Upper lobe of left lung (tissue), 6 donors: ENCODE results near the gene ACVRL1. TPM values are rescaled to one million over a fixed set of nuclear protein-coding genes. Genes with fewer than 3 reads are reported as not detected.

Source experiments
- ATAC-seq, 2 donors: fragments of 200-7000 bp; cut with Tn5 transposase; one replicate each; pipeline ENCODE4 v1.9.1; 2022; ENCODE audit warnings: mild to moderate bottlenecking in 2 of 2, moderate library complexity in 2 of 2; ENCODE audit not compliant: low FRiP score in 2 of 2
- DNase-seq, 2 donors: peaks; one replicate each; pipeline ENCODE4 v3.0.0-alpha.2; 2019 to 2020
- H3K27ac ChIP-seq, 4 donors: fragments of 200-600 bp; sonication (generic); one replicate each; pipeline ENCODE4 v1.5.1; 2016 to 2019
- H3K27me3 ChIP-seq, 4 donors: fragments of 200-600 bp; sonication (generic); one replicate each; pipeline ENCODE4 v1.5.1; 2017 to 2019
- H3K36me3 ChIP-seq, 4 donors: fragments of 200-600 bp; sonication (generic); one replicate each; pipeline ENCODE4 v1.5.1; 2016 to 2019
- H3K4me1 ChIP-seq, 4 donors: fragments of 200-600 bp; sonication (generic); one replicate each; pipeline ENCODE4 v1.5.1; 2018 to 2019
- H3K4me3 ChIP-seq, 4 donors: fragments of 200-600 bp; sonication (generic); one replicate each; pipeline ENCODE4 v1.5.1; 2017 to 2019; ENCODE audit warnings: mild to moderate bottlenecking in 2 of 4, moderate library complexity in 1 of 4
- H3K9me3 ChIP-seq, 4 donors: fragments of 200-600 bp; sonication (generic); one replicate each; pipeline ENCODE4 v1.5.1; 2018 to 2019
- CTCF ChIP-seq, 6 experiments: fragments of 450-650 bp in 4 of 6; fragments of 200-600 bp in 2 of 6; sonication (generic) in 2 of 6; IDR thresholded peaks; one replicate each; pipeline ENCODE4 v1.5.1; 2016 to 2019; ENCODE audit warnings: antibody characterized with exemption in 6 of 6
- EP300 ChIP-seq, 4 donors: sonication (generic); formaldehyde crosslinking; IDR thresholded peaks; one replicate each; pipeline ENCODE4 v1.5.1; 2017; ENCODE audit warnings: antibody characterized with exemption in 4 of 4, control low read depth in 2 of 4
- POLR2A ChIP-seq, 4 donors: fragments of 450-650 bp; IDR thresholded peaks; one replicate each; pipeline ENCODE4 v1.5.1; 2016 to 2017; ENCODE audit warnings: antibody characterized with exemption in 4 of 4, mild to moderate bottlenecking in 2 of 4
- POLR2AphosphoS5 ChIP-seq, 2 donors: sonication (generic); formaldehyde crosslinking; IDR thresholded peaks; one replicate each; pipeline ENCODE4 v1.5.1; 2017; ENCODE audit warnings: antibody characterized with exemption in 2 of 2
- WGBS, 2 donors: methylation state at CpG; one replicate each; pipeline ENCODE4 v1.1.5; 2017 to 2018; 5-methylcytosine and 5-hydroxymethylcytosine counted together
- total RNA-seq, 6 donors: library from RNA; depleted of rRNA in 4 of 6; stranded (reverse); fragments of >200 nt in 4 of 6; gene quantifications; one replicate each; pipeline versions ENCODE4 v1.1.0 to v1.2.1, GENCODE V29; 2016 to 2021
- donor health status: DM: no; HTN: no; CAD: no; lungs with moderate emphysema.
- donor health status: DM: no; HTN: yes; CAD: no; lungs with severe emphysema.

The ACVRL1 gene
- total RNA-seq, 6 donors from 2014 or later: 62.9 to 265 (median 180) TPM

GRCh38 chr12:51920046-51920445, 12.7 kb downstream of the ACVRL1 start:
- ATAC-seq (no peak), DNase-seq (no peak)
- Histone ChIP-seq H3K27ac (no peak overlapping the region), H3K27me3 (no peaks in the 10 kb centered on the region), H3K4me1 (peaks cover 45 to 65% (median 50%) of the 10 kb centered on the region in 4 donors), H3K36me3 (peaks cover 0 to 56% (median 17%) of the 10 kb centered on the region in 4 donors), H3K9me3 (no peaks in the 10 kb centered on the region), H3K4me3 (no peak overlapping the region)
- 80 to 88% methylated on average over 2 of the region's 2 CpGs for WGBS, 2 donors
- TF ChIP-seq EP300 (IDR thresholded peaks at IDR 0.05): no peak
- no peak for TF ChIP-seq CTCF (IDR thresholded peaks at IDR 0.05)

- DNase-seq: no peak
Measured at GRCh38 chr12:51921017-51921725, 13.9 kb downstream of the ACVRL1 start.

GRCh38 chr12:51922146-51922545, 14.8 kb downstream of the ACVRL1 start:
- 93 to 100% methylated on average over 2 of the region's 2 CpGs for WGBS, 2 donors

More at GRCh38 chr12:51921017-51921725, 13.9 kb downstream of the ACVRL1 start:
- Histone ChIP-seq H3K4me1 (peaks cover 42 to 62% (median 49%) of the 10 kb centered on the region in 4 donors), H3K36me3 (peaks cover 0 to 45% (median 7%) of the 10 kb centered on the region in 4 donors), H3K4me3 (no peak overlapping the region), H3K27ac (peak overlapping the region in 3 of 4 donors; percentile 26 to 72 (median 51)), H3K27me3 (no peaks in the 10 kb centered on the region), H3K9me3 (no peaks in the 10 kb centered on the region)
- TF ChIP-seq POLR2AphosphoS5 (IDR thresholded peaks at IDR 0.05): no peak
- no peak for TF ChIP-seq POLR2A (IDR thresholded peaks at IDR 0.05)
- TF ChIP-seq EP300 (IDR thresholded peaks at IDR 0.05): no peak
- no peak for TF ChIP-seq CTCF (IDR thresholded peaks at IDR 0.05)
- ATAC-seq: no peak
- 65 to 92% methylated on average over 2 to 7 of the region's 7 CpGs for WGBS, 2 donors

GRCh38 chr12:51922762-51923505, 15.6 kb downstream of the ACVRL1 start:
- Histone ChIP-seq H3K4me3 (peak overlapping the region in 2 of 4 donors; percentile 7 to 18), H3K36me3 (peaks cover 0 to 28% (median 6%) of the 10 kb centered on the region in 4 donors), H3K27me3 (no peaks in the 10 kb centered on the region), H3K27ac (peak overlapping the region; percentile 59 to 82 (median 76)), H3K4me1 (peaks cover 45 to 59% (median 50%) of the 10 kb centered on the region in 4 donors), H3K9me3 (no peaks in the 10 kb centered on the region)
- WGBS, 2 donors: 31 to 39% methylated on average over 9 to 16 of the region's 16 CpGs
- TF ChIP-seq CTCF (IDR thresholded peaks at IDR 0.05): peak in 2 of 6 experiments; percentile 17 to 26
- peak; percentile 63 to 66 for TF ChIP-seq POLR2AphosphoS5 (IDR thresholded peaks at IDR 0.05)
- peak in 1 of 4 donors; percentile 30 for TF ChIP-seq POLR2A (IDR thresholded peaks at IDR 0.05)
- TF ChIP-seq EP300 (IDR thresholded peaks at IDR 0.05): no peak
- DNase-seq: peak in 1 of 2 donors; percentile 74
- ATAC-seq: peak in 1 of 2 donors; percentile 86

More at GRCh38 chr12:51922146-51922545, 14.8 kb downstream of the ACVRL1 start:
- peaks cover 0 to 35% (median 6%) of the 10 kb centered on the region in 4 donors for H3K36me3 ChIP-seq
- DNase-seq (no peak), ATAC-seq (no peak)
- no peak overlapping the region for H3K4me3 ChIP-seq
- peak overlapping the region; percentile 59 to 82 (median 76) for H3K27ac ChIP-seq
- no peaks in the 10 kb centered on the region for H3K27me3 ChIP-seq
- peaks cover 50 to 63% (median 56%) of the 10 kb centered on the region in 4 donors for H3K4me1 ChIP-seq
- no peak for TF ChIP-seq POLR2A (IDR thresholded peaks at IDR 0.05)
- TF ChIP-seq EP300 (IDR thresholded peaks at IDR 0.05): no peak
- TF ChIP-seq CTCF (IDR thresholded peaks at IDR 0.05): no peak
- no peak for TF ChIP-seq POLR2AphosphoS5 (IDR thresholded peaks at IDR 0.05)
- H3K9me3 ChIP-seq: no peaks in the 10 kb centered on the region
